HTR-8/SVneo (cell line): ENCODE data around the gene DNAJB6.

Experiments used
- DNase-seq: peaks from one replicate; pipeline ENCODE4 v3.0.0; 2011; ENCODE audit warnings: low spot score, mixed read lengths; ENCODE audit not compliant: insufficient read length
- FAIRE-seq: peaks from 2 replicates; lab custom pipeline; 2011; peaks lifted over from hg19 to GRCh38; lab: Jason Lieb, UNC

Gene DNAJB6

GRCh38 chr7:157360483-157361025, 23.8 kb downstream of the DNAJB6 start:
- FAIRE-seq (no peak), DNase-seq (no peak)

GRCh38 chr7:157361537-157361936, 24.7 kb downstream of the DNAJB6 start:
- DNase-seq (no peak), FAIRE-seq (no peak)

- FAIRE-seq (no peak), DNase-seq (no peak)
Observed at GRCh38 chr7:157362729-157363128, 25.9 kb downstream of the DNAJB6 start.

- no peak for DNase-seq
- FAIRE-seq, result no peak
Observed at GRCh38 chr7:157366722-157367121, 29.9 kb downstream of the DNAJB6 start.

GRCh38 chr7:157368955-157369354, 32.2 kb downstream of the DNAJB6 start:
- FAIRE-seq (no peak), DNase-seq (no peak)

- DNase-seq, result no peak
- no peak for FAIRE-seq
Observed at GRCh38 chr7:157370742-157371141, 33.9 kb downstream of the DNAJB6 start.

GRCh38 chr7:157371296-157371695, 34.5 kb downstream of the DNAJB6 start:
- FAIRE-seq (no peak), DNase-seq (no peak)

- DNase-seq (no peak), FAIRE-seq (no peak)
Observed at GRCh38 chr7:157372300-157373232, 35.8 kb downstream of the DNAJB6 start.

GRCh38 chr7:157373493-157373892, 36.7 kb downstream of the DNAJB6 start:
- no peak for FAIRE-seq

GRCh38 chr7:157375410-157375809, 38.6 kb downstream of the DNAJB6 start:
- FAIRE-seq (no peak), DNase-seq (no peak)

More at GRCh38 chr7:157373493-157373892, 36.7 kb downstream of the DNAJB6 start:
- DNase-seq, result no peak

GRCh38 chr7:157377436-157378124, 40.8 kb downstream of the DNAJB6 start:
- no peak for DNase-seq
- no peak for FAIRE-seq

GRCh38 chr7:157378390-157378789, 41.6 kb downstream of the DNAJB6 start:
- no peak for FAIRE-seq

GRCh38 chr7:157379493-157379892, 42.7 kb downstream of the DNAJB6 start:
- FAIRE-seq (no peak), DNase-seq (no peak)

More at GRCh38 chr7:157378390-157378789, 41.6 kb downstream of the DNAJB6 start:
- no peak for DNase-seq

- DNase-seq (no peak), FAIRE-seq (no peak)
Observed at GRCh38 chr7:157380416-157380815, 43.6 kb downstream of the DNAJB6 start.

- DNase-seq (no peak), FAIRE-seq (no peak)
Observed at GRCh38 chr7:157383868-157384267, 47.1 kb downstream of the DNAJB6 start.

- DNase-seq (no peak), FAIRE-seq (no peak)
Observed at GRCh38 chr7:157384301-157384700, 47.5 kb downstream of the DNAJB6 start.

GRCh38 chr7:157386979-157387800, 50.4 kb downstream of the DNAJB6 start:
- FAIRE-seq, result no peak

GRCh38 chr7:157388301-157388700, 51.5 kb downstream of the DNAJB6 start:
- DNase-seq, result no peak
- FAIRE-seq, result no peak

More at GRCh38 chr7:157386979-157387800, 50.4 kb downstream of the DNAJB6 start:
- DNase-seq, result peak; percentile 68

- no peak for FAIRE-seq
Observed at GRCh38 chr7:157389951-157390730, 53.3 kb downstream of the DNAJB6 start.

More at GRCh38 chr7:157389951-157390730, 53.3 kb downstream of the DNAJB6 start:
- no peak for DNase-seq
